ENCODE results near the gene ARHGEF16. TPM values are rescaled to one million over a fixed set of nuclear protein-coding genes. Genes with fewer than 3 reads are reported as not detected.

Gene ARHGEF16
- total RNA-seq, 2 donors from 2014 or later, result 0.16 TPM; not detected in 1

DNA sequence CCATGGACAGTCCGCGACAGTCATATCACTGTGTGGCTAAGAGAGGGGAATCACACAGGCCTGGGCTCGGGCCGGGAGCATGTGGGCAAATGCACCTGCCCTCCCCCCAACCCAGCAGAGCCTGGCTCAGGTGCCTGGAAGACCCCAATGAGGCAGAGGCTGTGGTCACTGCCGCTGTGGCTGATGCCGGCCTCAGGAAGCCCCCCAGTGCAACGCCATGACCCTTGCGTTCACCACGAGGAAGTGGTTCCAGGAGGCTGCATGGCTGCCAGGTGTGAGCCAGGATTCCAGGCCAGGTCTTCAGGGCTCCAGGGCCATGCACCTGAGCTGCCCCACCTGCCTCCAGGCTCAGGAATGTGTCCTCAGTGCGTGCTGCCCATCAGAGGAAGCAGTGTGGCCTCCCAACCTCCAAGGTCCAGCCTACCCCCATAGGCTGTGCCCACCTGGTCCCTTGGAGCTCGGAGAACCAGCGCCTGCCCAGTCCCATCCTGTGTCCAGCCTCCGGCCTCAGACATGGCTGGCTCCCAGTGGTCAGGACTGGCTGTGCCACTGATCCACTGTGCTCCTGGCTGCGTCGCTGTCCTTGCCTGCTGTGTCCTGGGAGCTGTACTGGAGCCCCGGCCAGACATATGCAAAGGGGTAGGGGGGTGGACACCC is 8.0 kb downstream of the ARHGEF16 start:
- no peaks in the 10 kb centered on the region for H3K36me3 Mint-ChIP-seq (ENCODE audit: low read depth)
- H3K4me1 Mint-ChIP-seq, result no peaks in the 10 kb centered on the region
- H3K9me3 Mint-ChIP-seq, result no peaks in the 10 kb centered on the region
- no peak overlapping the region for H3K27ac Mint-ChIP-seq
- no peaks in the 10 kb centered on the region for H3K27me3 Mint-ChIP-seq
- no peak overlapping the region for H3K4me3 Mint-ChIP-seq
- no peak for ATAC-seq (replicated peaks)

DNA sequence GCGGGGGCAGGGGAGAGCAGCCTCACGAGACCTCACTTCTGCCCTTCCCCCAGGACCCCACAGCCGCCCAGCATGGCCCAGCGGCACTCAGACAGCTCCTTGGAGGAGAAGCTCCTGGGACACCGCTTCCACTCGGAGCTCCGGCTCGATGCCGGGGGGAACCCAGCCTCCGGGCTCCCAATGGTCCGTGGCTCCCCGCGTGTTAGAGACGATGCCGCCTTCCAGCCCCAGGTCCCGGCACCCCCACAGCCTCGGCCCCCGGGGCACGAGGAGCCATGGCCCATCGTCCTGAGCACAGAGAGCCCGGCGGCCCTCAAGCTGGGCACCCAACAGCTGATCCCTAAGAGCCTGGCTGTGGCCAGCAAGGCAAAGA is 8.5 kb downstream of the ARHGEF16 start:
- Mint-ChIP-seq H3K27ac (no peak overlapping the region), H3K27me3 (no peaks in the 10 kb centered on the region), H3K4me3 (no peak overlapping the region), H3K9me3 (no peaks in the 10 kb centered on the region), H3K4me1 (no peaks in the 10 kb centered on the region), H3K36me3 (ENCODE audit: low read depth) (no peaks in the 10 kb centered on the region)
- ATAC-seq (replicated peaks), result no peak

DNA sequence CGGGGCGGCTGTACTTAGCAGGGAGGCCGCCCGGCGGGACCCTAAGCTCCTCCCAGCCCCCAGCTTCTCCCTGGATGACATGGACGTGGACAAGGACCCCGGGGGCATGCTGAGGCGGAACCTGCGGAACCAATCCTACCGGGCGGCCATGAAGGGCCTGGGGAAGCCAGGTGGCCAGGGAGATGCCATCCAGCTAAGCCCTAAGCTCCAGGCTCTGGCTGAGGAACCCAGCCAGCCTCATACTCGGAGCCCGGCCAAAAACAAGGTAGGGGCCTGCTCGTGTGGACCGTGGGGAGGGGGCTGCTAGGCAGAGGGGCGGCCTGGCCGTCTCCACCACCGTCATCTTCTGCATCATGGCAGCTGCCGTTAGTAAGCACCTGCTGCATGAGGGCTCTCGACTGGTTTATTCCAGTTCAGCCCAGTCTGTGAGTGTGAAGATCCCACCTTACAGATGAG is 9.0 kb downstream of the ARHGEF16 start:
- ATAC-seq (replicated peaks), result no peak
- Mint-ChIP-seq H3K4me3 (no peak overlapping the region), H3K36me3 (ENCODE audit: low read depth) (no peaks in the 10 kb centered on the region), H3K27ac (no peak overlapping the region), H3K4me1 (no peaks in the 10 kb centered on the region), H3K9me3 (no peaks in the 10 kb centered on the region), H3K27me3 (no peaks in the 10 kb centered on the region)

DNA sequence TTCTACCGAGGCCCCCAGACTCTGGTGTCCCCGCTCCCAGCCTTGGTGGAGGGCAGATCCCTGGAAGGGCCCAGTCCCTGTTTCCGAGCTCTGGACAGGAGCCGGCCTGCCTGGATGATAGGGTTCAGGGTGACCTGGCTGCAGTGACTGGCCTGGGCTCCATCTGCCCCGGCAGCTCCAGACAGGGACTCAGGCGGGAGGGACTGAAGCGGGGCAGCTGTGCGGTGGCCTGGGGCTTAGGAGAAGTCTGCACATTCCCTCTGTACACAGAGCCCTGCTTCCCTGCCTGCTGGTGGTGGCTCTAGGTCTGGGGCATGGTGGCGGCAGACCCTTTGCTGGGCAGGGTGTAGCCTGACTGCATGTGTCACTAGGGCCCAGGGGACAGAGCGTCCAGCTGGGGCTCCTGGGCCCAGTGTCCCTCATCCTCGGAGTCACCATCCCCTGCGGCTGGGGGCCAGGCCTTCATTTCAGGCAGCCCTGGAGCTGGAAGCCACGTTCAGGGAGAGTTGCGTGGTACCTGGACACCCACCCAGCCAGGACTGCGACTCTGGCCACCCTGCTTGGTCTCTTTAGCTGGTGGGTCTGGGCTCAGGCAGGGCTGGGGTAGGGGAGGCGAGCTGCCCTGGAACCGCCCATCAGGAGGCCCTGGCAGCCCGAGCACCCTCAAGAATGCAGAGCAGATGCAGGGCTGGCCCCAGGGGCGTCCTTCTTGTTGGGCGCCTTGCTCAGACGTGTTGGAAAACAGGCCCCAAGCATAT is 9.6 kb downstream of the ARHGEF16 start:
- Mint-ChIP-seq H3K27me3 (no peaks in the 10 kb centered on the region), H3K36me3 (ENCODE audit: low read depth) (no peaks in the 10 kb centered on the region), H3K9me3 (no peaks in the 10 kb centered on the region), H3K4me1 (no peaks in the 10 kb centered on the region), H3K4me3 (no peak overlapping the region), H3K27ac (no peak overlapping the region)
- ATAC-seq (replicated peaks), result no peak

DNA sequence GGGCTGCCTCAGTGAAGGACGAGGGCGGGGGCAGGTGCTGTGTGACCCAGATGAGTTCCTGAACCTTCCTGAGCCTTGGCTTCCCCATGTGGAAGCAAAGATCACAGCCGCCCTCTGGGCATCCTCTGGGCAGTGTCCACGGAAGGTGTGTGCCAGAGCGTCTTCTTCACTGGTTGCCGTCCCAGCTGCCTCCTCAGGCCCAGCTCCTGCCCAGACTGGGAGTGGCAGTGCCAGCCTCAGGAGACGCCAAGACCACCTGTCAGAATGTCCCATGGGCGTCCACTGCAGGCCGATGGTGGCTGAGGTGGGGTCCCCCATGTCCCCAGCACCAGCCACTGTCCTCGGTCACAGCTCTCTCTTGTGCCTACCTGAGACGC is 10.2 kb downstream of the ARHGEF16 start:
- H3K9me3 Mint-ChIP-seq, result no peaks in the 10 kb centered on the region
- H3K27ac Mint-ChIP-seq, result no peak overlapping the region
- H3K4me3 Mint-ChIP-seq, result no peak overlapping the region
- H3K36me3 Mint-ChIP-seq (ENCODE audit: low read depth), result no peaks in the 10 kb centered on the region
- H3K27me3 Mint-ChIP-seq, result no peaks in the 10 kb centered on the region
- no peaks in the 10 kb centered on the region for H3K4me1 Mint-ChIP-seq
- no peak for ATAC-seq (replicated peaks)

DNA sequence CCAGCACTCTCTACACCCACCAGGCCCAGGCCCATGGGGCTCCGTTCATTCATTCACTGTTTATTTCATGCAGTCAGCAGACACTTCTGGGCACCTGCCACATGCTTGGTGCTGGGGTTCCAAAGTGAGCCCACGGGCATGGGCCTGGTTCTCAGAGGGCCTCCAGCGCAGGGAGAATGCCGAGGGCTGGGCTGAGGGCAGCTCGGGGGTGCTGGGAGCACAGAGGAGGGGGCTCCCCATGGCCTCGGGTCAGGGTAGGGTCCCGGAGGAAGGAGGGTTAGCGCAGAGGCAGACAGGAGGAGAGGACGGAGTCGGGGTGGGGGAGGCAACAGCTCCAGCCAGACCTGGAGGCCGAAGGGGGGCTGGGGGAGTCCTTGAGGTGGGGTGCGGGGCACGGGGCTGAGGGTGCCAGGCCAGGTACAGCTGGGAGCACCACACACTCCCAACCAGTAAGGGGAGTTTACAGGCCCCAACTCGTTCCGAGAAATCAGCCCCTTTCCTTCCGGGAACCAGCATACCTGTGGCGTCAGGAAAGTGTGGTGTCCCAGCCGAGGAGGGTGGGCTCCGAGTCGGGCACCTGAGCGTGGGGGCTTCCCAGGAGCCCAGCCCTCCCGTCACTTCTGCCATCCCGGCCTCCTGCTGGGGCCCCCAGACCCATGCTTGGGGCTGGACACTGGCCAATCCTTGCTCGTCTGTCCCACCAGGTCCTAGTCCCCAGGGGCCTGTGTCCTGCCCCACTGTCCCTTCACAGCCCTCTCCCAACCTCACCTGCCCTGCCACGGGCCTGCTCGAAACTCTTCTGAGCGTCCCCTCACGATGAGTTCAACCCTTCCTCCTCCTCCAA is 10.8 kb downstream of the ARHGEF16 start:
- Mint-ChIP-seq H3K4me1 (peaks cover 2% of the 10 kb centered on the region), H3K4me3 (no peak overlapping the region), H3K27ac (no peak overlapping the region), H3K9me3 (no peaks in the 10 kb centered on the region), H3K36me3 (ENCODE audit: low read depth) (no peaks in the 10 kb centered on the region), H3K27me3 (no peaks in the 10 kb centered on the region)
- no peak for ATAC-seq (replicated peaks)

DNA sequence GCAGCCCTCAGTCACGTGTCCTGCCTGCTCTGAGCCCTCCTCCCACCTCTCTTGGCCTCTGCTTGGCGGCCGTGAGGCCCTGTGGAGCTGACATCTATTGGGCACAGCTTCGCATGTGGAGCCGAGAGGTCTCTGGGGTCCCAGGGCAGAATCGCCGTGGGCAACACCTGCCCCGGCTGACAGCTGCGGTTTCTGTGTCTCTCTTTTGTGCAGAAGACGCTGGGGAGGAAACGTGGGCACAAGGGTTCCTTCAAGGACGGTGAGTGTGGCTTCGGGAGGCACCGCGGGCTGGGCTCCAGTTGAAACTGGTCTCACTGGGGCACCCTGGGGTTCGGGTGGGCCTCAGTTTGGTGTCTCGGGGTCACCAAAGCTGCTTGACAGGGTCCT is 11.5 kb downstream of the ARHGEF16 start:
- ATAC-seq (replicated peaks), result no peak
- Mint-ChIP-seq H3K36me3 (ENCODE audit: low read depth) (no peaks in the 10 kb centered on the region), H3K4me3 (no peak overlapping the region), H3K9me3 (no peaks in the 10 kb centered on the region), H3K27me3 (no peaks in the 10 kb centered on the region), H3K27ac (no peak overlapping the region), H3K4me1 (peaks cover 4% of the 10 kb centered on the region)

DNA sequence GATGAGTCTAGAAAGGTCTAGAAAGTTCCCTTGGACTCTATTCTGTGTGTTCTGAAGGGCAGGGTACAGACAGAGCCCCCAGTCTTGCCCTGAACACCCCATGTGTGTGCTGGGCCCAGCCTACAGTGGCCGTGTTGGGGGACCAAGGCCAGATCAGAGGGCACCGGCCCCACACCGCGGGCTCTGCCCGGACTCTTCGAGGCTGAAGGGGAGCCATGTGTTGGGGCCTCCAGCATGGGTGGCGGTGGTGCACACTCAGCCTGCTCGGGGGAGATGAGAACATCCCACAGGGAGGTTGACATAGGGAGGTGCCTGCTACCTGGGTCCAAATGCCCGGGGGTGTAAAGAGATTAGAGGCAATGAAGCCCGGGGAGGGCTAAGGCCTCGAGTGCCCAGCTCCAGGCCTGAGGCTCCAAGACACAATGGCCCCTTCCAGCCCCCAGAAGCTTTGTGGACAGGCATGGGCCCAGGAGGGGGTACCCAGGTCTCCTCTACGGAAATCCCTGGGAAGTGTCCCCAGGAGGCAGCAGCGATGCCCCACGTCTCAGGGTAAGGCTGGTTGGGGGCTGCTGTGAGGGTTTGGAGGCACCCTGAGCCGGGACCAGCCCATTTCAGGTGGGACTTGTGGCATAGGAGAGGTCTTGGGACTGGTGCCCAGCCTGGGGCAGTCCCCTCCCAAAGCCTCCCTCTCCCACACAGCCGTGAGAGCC is 12.1 kb downstream of the ARHGEF16 start:
- no peaks in the 10 kb centered on the region for H3K36me3 Mint-ChIP-seq (ENCODE audit: low read depth)
- no peak overlapping the region for H3K27ac Mint-ChIP-seq
- H3K4me3 Mint-ChIP-seq, result no peak overlapping the region
- peaks cover 4% of the 10 kb centered on the region for H3K4me1 Mint-ChIP-seq
- no peak for ATAC-seq (replicated peaks)
- no peaks in the 10 kb centered on the region for H3K9me3 Mint-ChIP-seq
- H3K27me3 Mint-ChIP-seq, result no peaks in the 10 kb centered on the region

DNA sequence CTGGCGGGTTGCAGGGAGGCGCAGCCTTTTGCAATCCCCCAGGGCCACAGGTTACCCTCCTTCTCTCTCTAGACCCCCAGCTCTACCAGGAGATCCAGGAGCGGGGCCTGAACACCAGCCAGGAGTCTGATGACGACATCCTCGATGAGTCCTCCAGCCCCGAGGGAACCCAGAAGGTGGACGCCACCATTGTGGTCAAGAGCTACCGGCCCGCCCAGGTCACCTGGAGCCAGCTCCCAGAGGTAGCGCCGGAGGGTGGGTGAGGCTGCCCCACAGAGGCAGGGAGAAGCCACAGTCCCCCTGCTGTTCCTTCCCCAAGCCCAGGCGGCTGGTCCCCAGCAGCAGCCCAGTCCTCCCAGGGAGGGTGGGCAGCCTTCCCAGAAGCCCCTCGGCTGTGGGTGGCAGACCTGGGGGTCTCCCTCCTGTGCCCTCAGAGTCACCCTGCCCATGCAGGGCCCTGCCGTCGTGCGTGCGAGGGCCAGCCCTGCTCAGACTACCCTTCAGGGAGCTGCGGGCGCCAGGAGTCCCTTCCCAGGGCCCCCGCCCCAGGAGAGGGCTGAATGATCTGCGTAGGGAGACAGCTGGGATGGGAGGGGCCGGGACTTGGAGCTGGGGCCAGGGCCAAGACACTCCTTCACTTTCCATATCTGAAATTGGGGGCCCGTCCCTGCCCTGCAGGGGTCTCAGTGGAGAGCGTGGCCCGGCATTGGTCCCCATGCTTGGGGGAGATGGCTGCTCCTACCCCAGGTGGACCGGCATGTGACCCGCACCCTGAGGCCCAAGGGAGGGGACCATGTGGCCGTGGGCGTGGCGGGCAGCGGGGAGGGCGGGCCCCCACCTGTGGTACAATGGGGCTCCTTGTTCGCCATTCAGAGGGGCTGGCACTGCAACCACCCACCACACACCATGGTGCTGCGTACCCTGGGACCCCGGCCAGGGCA is 12.9 kb downstream of the ARHGEF16 start:
- no peaks in the 10 kb centered on the region for H3K9me3 Mint-ChIP-seq
- no peaks in the 10 kb centered on the region for H3K36me3 Mint-ChIP-seq (ENCODE audit: low read depth)
- no peaks in the 10 kb centered on the region for H3K27me3 Mint-ChIP-seq
- ATAC-seq (replicated peaks), result no peak
- no peak overlapping the region for H3K27ac Mint-ChIP-seq
- peaks cover 4% of the 10 kb centered on the region for H3K4me1 Mint-ChIP-seq
- H3K4me3 Mint-ChIP-seq, result no peak overlapping the region

DNA sequence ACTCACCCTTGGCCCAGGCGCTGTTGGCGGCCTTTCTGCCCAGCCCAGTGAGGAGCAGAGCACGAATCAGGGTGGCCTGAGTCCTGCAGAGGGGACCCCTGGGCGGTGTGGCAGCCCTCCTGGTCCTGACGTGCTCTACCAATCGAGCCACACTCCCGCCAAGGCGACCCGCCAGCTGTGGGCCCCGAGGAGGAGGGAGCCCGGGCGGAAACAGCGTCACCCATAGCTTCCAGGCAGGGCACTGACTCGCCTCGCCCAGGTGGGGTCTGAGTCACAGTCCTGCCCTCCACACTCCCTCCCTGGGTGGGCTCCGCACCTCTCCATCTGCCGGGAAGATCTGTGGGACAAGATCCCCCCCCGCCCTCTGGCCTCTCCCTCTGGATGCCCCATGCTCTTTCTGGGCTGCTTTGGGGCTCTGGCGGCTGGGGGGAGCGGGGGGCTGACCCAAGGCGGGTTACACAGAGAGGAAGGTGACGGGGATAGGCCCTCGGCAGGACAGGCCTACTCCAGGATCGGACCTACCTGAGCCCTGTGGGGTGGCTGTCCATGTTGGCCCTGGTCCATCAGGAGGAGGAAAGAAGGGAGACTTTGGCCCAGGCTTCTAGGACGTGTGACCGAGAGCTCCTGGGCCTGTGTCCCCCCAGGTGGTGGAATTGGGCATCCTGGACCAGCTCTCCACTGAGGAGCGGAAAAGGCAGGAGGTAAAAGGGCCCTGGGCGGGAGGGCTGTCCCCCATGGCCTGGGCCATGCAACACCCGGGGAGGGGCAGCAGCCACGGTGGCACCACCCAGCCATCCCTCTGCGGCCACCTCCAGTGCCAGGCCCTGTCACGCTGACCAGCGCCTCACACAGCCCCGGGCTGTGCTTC is 14.0 kb downstream of the ARHGEF16 start:
- Mint-ChIP-seq H3K27ac (no peak overlapping the region), H3K9me3 (no peaks in the 10 kb centered on the region), H3K27me3 (no peaks in the 10 kb centered on the region), H3K4me1 (peaks cover 4% of the 10 kb centered on the region), H3K4me3 (no peak overlapping the region), H3K36me3 (ENCODE audit: low read depth) (no peaks in the 10 kb centered on the region)
- no peak for ATAC-seq (replicated peaks)

DNA sequence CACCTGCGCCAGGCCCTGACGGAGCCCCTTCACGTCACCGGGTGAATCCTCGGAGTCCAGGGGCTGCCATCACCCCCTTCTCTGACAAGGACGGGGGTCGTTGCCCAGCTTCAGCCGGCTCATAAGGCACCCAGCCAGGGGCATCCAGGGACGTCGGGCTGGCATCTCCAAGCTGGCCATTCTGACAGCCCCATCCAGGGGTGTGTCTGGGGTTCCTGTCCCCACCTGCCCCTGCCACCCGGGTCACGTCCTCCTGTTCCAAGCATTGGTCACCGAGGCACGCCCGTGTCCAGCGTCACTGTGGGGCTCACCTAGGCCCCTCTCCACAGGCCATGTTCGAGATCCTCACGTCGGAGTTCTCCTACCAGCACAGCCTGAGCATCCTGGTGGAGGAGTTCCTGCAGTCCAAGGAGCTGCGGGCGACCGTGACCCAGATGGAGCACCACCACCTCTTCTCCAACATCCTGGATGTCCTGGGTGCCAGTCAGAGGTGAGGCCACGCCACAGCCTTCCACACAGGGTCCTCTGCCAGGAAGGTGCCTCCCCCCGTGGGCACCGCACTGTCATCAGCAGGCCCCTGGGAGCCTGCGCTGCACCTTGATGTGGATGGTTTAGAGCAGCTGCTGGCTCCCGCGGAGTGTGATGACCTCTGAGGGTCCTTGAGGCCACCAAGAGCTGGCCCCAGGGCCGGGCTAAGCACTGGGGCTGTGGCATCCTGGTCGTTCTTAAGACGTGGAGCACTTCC is 14.8 kb downstream of the ARHGEF16 start:
- Mint-ChIP-seq H3K4me1 (peaks cover 4% of the 10 kb centered on the region), H3K27me3 (no peaks in the 10 kb centered on the region), H3K9me3 (no peaks in the 10 kb centered on the region), H3K36me3 (ENCODE audit: low read depth) (no peaks in the 10 kb centered on the region), H3K27ac (no peak overlapping the region), H3K4me3 (no peak overlapping the region)
- ATAC-seq (replicated peaks), result no peak

DNA sequence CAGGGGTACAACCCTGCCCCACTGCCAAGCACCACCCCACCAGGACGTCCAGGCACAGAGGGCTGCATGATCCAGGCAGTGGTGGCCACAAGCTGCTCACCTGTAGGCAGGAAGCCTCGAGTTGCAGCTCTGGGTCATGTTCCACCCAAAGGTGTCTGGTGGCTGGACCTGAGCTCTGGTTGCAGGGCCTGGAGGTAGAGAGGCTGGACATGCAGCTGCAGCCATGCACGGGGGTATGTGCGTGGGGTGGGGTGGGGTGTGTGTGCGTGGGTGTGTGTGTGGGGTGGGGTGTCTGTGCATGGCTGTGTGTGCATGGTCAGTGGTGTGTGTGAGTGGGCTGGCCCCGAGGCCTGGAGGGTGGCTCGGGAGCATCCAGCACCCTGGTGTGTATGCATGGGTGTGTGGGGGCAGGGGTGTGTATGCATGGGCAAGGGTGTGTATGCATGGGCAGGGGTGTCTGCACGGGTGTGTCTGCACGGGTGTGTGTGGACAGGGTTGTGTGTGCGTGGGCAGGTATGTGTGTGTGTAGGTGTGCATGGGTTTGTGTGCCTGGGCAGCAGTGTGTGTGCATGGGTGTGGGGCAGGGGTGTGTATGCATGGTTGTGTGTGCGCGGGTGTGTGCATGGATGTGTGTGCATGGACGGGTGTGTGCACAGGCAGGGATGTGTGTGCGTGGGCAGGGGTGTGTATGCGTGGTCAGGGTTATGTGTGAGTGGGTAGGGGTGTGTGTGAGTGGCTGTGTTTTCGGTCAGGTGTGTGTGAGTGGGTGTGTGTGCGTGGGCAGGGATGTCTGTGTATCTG is 15.6 kb downstream of the ARHGEF16 start:
- H3K4me1 Mint-ChIP-seq, result peaks cover 4% of the 10 kb centered on the region
- H3K9me3 Mint-ChIP-seq, result no peaks in the 10 kb centered on the region
- H3K36me3 Mint-ChIP-seq (ENCODE audit: low read depth), result no peaks in the 10 kb centered on the region
- no peak overlapping the region for H3K27ac Mint-ChIP-seq
- H3K4me3 Mint-ChIP-seq, result no peak overlapping the region
- ATAC-seq (replicated peaks), result no peak
- no peaks in the 10 kb centered on the region for H3K27me3 Mint-ChIP-seq

Data from activated T-helper 17 cell treated with anti-CD3 and anti-CD28 coated beads, Interleukin-2, amount 50 U/mL, for 72 hours (primary cell).